Suprapubic skin (tissue), 4 donors: ENCODE measurements around the gene OMP. TPM values are rescaled to one million over a fixed set of nuclear protein-coding genes. Genes with fewer than 3 reads are reported as not detected.

Experiments
- DNase-seq, 2 donors: peaks; one replicate each; pipeline ENCODE4 v3.0.0-alpha.2; 2019; ENCODE audit warnings: low spot score in 2 of 2
- H3K27ac ChIP-seq: fragments of 200-600 bp; sonication (generic); one replicate; pipeline ENCODE4 v1.5.1; 2019
- H3K27me3 ChIP-seq: fragments of 200-600 bp; sonication (generic); one replicate; pipeline ENCODE4 v1.5.1; 2019
- H3K36me3 ChIP-seq: fragments of 200-600 bp; sonication (generic); one replicate; pipeline ENCODE4 v1.5.1; 2019
- H3K4me1 ChIP-seq: fragments of 200-600 bp; sonication (generic); one replicate; pipeline ENCODE4 v1.5.1; 2019
- H3K4me3 ChIP-seq: fragments of 200-600 bp; sonication (generic); one replicate; pipeline ENCODE4 v1.5.1; 2019; ENCODE audit warnings: mild to moderate bottlenecking
- H3K9me3 ChIP-seq: fragments of 200-600 bp; sonication (generic); one replicate; pipeline ENCODE4 v1.5.1; 2019
- CTCF ChIP-seq, 2 donors: fragments of 200-600 bp in 1 of 2; fragments of 450-650 bp in 1 of 2; sonication (generic) in 1 of 2; IDR thresholded peaks; one replicate each; pipeline ENCODE4 v1.5.1; 2016 to 2019; ENCODE audit warnings: antibody characterized with exemption in 2 of 2, mild to moderate bottlenecking in 1 of 2, moderate library complexity in 1 of 2
- EP300 ChIP-seq: sonication (generic); formaldehyde crosslinking; IDR thresholded peaks from one replicate; pipeline ENCODE4 v1.6.1; 2017; ENCODE audit warnings: antibody characterized with exemption
- POLR2A ChIP-seq, 2 donors: fragments of 450-650 bp; IDR thresholded peaks; one replicate each; pipeline ENCODE4 v1.6.1; 2017; ENCODE audit warnings: antibody characterized with exemption in 2 of 2, mild to moderate bottlenecking in 2 of 2, moderate library complexity in 2 of 2
- POLR2AphosphoS5 ChIP-seq, 3 donors: sonication (generic); formaldehyde crosslinking; IDR thresholded peaks; one replicate each; pipeline ENCODE4 v1.6.1; 2017; ENCODE audit warnings: antibody characterized with exemption in 3 of 3
- WGBS: methylation state at CpG from one replicate; pipeline ENCODE4 v1.1.5; 2018; 5-methylcytosine and 5-hydroxymethylcytosine counted together
- total RNA-seq, 4 donors: library from RNA; depleted of rRNA; stranded (reverse); fragments of >200 nt; gene quantifications; one replicate each; pipeline ENCODE4 v1.1.0, GENCODE V29; 2016

Gene OMP
- total RNA-seq, 4 donors from 2014 or later = 9.6 TPM; not detected in 3

GRCh38 chr11:77142091-77142975 lies 39.7 kb downstream of the OMP start:
- Histone ChIP-seq H3K9me3 (no peaks in the 10 kb centered on the region), H3K4me3 (no peak overlapping the region), H3K27ac (no peak overlapping the region), H3K27me3 (peaks cover 17% of the 10 kb centered on the region), H3K36me3 (no peaks in the 10 kb centered on the region), H3K4me1 (peaks cover 6% of the 10 kb centered on the region)
- TF ChIP-seq POLR2AphosphoS5 (IDR thresholded peaks at IDR 0.05) (no peak), EP300 (no peak), CTCF (IDR thresholded peaks at IDR 0.05) (no peak), POLR2A (IDR thresholded peaks at IDR 0.05) (no peak)
- no peak for DNase-seq
- 78% methylated on average over 6 of the region's 11 CpGs for WGBS

- Histone ChIP-seq H3K36me3 (no peaks in the 10 kb centered on the region), H3K27ac (no peak overlapping the region), H3K4me3 (no peak overlapping the region), H3K9me3 (no peaks in the 10 kb centered on the region), H3K27me3 (peaks cover 8% of the 10 kb centered on the region), H3K4me1 (peaks cover 7% of the 10 kb centered on the region)
- 78% methylated on average over 8 of the region's 8 CpGs for WGBS
- no peak for DNase-seq
- TF ChIP-seq POLR2A (IDR thresholded peaks at IDR 0.05) = no peak
Measured at GRCh38 chr11:77143405-77144020, 40.9 kb downstream of the OMP start.

- WGBS = 94% methylated on average over 6 of the region's 9 CpGs
- TF ChIP-seq POLR2AphosphoS5 (IDR thresholded peaks at IDR 0.05) (no peak), CTCF (IDR thresholded peaks at IDR 0.05) (no peak), POLR2A (IDR thresholded peaks at IDR 0.05) (no peak), EP300 (no peak)
Measured at GRCh38 chr11:77144196-77144856, 41.7 kb downstream of the OMP start.

GRCh38 chr11:77144857-77145428 lies 42.3 kb downstream of the OMP start:
- 75% methylated on average over 7 of the region's 7 CpGs for WGBS
- DNase-seq = no peak
- Histone ChIP-seq H3K27me3 (peaks cover 5% of the 10 kb centered on the region), H3K4me3 (no peak overlapping the region), H3K27ac (no peak overlapping the region), H3K36me3 (no peaks in the 10 kb centered on the region), H3K9me3 (no peaks in the 10 kb centered on the region), H3K4me1 (peaks cover 7% of the 10 kb centered on the region)
- TF ChIP-seq EP300 (no peak), CTCF (IDR thresholded peaks at IDR 0.05) (no peak), POLR2AphosphoS5 (IDR thresholded peaks at IDR 0.05) (no peak), POLR2A (IDR thresholded peaks at IDR 0.05) (no peak)

More at GRCh38 chr11:77144196-77144856, 41.7 kb downstream of the OMP start:
- Histone ChIP-seq H3K4me1 (peaks cover 7% of the 10 kb centered on the region), H3K4me3 (no peak overlapping the region), H3K27me3 (peaks cover 5% of the 10 kb centered on the region), H3K9me3 (no peaks in the 10 kb centered on the region), H3K36me3 (no peaks in the 10 kb centered on the region), H3K27ac (no peak overlapping the region)
- no peak for DNase-seq

GRCh38 chr11:77146261-77147035 lies 43.8 kb downstream of the OMP start:
- WGBS = 94% methylated on average over 9 of the region's 10 CpGs
- no peak overlapping the region for H3K4me3 ChIP-seq
- no peaks in the 10 kb centered on the region for H3K9me3 ChIP-seq
- peaks cover 5% of the 10 kb centered on the region for H3K27me3 ChIP-seq
- DNase-seq = no peak
- TF ChIP-seq EP300 (no peak), POLR2A (IDR thresholded peaks at IDR 0.05) (no peak), POLR2AphosphoS5 (IDR thresholded peaks at IDR 0.05) (no peak), CTCF (IDR thresholded peaks at IDR 0.05) (no peak)
- H3K36me3 ChIP-seq = no peaks in the 10 kb centered on the region
- peaks cover 7% of the 10 kb centered on the region for H3K4me1 ChIP-seq
- H3K27ac ChIP-seq = no peak overlapping the region
